GM20000 (cell line): Measurements from ENCODE around the gene FOXP1.

Experiments used
- DNase-seq: peaks from one replicate; pipeline ENCODE4 v3.0.0; 2012; ENCODE audit warnings: low spot score
- TF ChIP-seq, protein P1 (sequence below): IDR thresholded peaks from 2 replicates; pipeline ENCODE4 v1.5.1; 2012; ENCODE audit warnings: mild to moderate bottlenecking, control low read depth; ENCODE audit errors: extremely low read depth, missing control alignments

Gene FOXP1

DNA sequence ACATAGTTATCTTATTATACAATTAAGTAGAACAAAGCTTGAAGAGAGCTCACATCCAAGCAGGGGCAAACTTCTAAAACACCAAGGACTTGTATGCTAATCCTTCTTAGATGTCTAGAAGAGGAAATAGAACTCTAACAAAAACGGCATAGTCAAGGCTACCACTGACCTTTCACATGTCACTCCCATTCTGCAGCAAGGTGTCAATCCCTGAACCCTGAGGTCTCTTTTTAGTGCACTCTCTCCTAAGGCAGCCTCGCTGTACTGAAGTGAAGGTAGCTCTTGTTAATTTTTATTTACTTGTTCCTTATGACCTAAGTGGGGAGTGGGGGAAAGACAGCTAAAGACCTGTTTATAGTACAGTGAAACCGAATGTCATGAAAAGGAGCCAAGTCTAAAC is 506.5 kb downstream of the FOXP1 start:
- DNase-seq, result no peak
- TF ChIP-seq, protein P1, sequence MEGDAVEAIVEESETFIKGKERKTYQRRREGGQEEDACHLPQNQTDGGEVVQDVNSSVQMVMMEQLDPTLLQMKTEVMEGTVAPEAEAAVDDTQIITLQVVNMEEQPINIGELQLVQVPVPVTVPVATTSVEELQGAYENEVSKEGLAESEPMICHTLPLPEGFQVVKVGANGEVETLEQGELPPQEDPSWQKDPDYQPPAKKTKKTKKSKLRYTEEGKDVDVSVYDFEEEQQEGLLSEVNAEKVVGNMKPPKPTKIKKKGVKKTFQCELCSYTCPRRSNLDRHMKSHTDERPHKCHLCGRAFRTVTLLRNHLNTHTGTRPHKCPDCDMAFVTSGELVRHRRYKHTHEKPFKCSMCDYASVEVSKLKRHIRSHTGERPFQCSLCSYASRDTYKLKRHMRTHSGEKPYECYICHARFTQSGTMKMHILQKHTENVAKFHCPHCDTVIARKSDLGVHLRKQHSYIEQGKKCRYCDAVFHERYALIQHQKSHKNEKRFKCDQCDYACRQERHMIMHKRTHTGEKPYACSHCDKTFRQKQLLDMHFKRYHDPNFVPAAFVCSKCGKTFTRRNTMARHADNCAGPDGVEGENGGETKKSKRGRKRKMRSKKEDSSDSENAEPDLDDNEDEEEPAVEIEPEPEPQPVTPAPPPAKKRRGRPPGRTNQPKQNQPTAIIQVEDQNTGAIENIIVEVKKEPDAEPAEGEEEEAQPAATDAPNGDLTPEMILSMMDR, result no peak

DNA sequence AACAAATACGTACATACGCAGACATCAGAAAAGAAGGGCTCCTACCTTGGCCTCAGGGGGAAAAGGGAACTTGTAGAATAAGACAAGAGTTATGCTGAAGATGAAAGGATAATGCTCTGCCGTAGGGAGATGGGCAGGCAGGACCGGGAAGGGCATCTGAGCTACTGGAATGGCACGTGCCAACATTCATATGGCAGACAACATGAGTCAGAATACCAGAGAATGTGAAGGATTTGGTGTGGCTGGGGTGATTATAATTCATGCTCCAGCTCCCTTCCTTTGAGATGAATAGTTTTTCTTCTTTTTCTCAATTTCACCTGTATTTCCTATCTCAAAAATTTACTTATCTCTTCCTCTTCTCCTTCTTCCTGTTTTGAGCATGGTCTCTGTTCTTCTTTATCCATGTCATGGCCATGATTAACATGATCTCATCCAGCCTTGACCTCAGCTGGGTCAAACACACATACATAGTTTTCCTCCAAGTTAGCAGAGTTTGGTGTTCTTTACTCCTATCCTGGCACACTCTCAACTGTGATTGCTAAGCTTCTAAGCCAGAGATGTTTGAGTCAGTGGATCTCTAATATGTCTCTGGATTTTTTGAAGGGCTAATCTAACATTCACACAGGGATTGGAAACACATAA is 507.0 kb downstream of the FOXP1 start:
- TF ChIP-seq, protein P1, result no peak
- DNase-seq, result no peak

DNA sequence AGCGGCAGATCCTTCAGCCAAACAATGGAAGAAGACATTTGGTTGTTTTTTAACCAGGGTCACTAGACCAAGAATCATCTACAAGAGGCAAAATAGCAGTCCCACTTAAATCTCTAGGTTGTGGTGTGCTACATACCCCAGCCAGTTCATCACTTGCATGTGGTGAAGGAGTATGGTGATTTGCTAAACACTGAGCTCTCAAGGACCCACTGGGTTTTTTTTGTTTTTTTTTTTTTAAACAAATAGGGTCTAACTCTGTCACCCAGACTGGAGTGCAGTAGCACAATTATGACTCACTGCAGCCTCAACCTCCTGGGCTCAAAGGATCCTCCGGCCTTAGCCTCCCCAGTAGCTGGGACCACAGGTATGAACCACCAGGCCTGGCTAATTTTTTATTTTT is 508.0 kb downstream of the FOXP1 start:
- TF ChIP-seq, protein P1, result no peak
- DNase-seq, result no peak

DNA sequence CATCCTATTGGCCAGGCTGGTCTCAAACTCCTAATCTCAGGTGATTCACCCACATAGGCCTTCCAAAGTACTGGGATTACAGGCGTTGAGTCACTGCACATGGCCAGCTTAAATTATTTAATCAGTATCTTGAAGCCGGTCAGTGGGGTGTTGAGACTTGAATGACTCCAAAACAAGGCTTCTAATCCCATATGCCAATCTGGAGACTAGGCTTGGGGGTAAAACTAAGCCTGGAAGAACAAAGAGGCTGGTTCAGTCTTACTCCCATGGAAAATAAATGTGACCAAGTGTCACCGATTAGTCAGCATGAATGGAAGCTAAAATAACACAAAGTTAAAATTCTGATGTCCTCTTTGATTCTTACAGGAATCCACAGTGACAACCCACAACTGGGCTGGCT is 509.1 kb downstream of the FOXP1 start:
- no peak for DNase-seq

DNA sequence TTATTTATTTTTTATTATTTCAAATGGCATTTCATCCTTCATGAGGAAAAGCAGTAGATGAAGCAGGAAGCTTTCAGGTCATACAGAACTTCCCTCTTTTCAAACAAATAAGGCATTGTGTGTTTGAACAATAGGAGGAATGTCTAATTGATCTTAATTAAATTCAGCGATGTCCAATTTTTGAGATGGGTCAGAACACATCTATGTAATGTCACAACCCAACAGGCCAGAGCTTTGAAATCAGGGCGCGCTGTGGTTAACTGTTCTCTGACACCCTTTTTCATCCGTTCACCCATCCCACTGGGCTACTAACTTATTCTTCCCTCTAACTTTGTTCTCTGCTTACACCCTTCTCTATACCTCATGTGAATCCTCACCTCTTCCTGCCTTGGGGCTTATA is 510.5 kb downstream of the FOXP1 start:
- TF ChIP-seq, protein P1, result no peak
- no peak for DNase-seq

More for the DNA sequence above, 509.1 kb downstream of the FOXP1 start:
- TF ChIP-seq, protein P1, result no peak

DNA sequence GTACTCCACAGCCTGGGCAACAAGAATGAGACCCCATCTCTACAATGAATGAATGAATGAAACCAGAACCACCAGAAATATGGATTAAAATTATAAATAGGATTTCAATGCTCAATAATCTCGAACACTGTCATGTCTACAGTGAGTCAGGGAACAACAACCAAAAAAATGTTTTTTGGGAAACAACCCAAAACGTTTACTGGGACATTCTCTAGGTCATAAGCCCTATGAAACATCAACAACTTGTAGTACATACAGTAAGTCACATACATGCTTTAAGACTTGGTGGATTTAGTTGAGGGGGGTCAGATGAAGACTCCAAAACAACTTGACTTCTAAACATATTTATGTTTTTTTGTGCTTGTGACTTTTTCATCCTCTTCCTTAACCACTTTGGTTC is 511.2 kb downstream of the FOXP1 start:
- no peak for DNase-seq
- TF ChIP-seq, protein P1, result no peak

DNA sequence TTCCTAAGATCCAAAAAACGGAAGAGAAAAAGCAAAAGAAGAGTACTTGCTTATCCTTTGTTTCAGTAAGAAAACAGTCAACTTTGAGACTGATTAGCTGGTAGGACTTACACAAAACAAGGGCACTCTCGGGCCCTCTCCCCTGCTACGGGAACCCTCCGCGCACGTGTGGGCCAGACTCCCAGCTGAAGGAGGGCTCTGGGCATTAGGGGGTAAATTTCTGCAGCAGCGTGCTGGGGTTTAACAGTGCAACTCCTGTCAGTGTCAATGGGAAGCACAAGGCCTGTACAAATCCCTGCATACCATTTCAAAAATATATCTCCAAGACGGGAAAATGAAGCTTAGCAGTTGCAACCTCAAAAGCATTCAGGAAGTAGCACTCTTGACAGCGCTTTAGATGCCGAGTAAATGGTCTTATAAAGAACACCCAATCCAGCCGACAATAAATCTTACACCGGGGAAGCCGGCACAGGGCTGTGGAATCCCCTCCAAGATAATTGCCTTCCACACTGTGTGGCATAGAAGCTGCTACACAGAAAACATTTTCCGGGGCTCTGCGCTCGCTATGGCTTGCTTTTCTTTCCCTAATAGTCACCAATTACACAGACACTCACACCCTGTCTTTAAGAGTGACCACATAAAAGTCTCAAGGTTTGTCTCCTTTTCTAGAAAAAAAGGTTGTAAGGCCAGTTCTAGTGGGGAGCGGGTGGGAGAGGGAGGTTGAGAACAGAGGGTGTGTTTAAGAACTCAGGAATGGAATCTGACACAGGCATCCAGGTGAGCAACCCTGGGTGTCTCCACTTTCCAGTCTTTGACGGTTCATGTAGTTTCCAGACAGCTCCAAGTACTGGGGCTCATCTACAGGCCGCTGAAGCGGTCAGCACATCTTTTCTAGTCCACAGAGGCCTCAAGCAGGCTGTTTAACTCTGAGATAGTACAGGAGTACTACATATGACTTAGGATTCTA is 512.7 kb downstream of the FOXP1 start:
- DNase-seq, result no peak
- TF ChIP-seq, protein P1, result no peak
